HG02759 (cell line): Measurements from ENCODE around the gene ITGAD.
"Not testable (repeated sequence)": the region's sequence is repeated elsewhere in the genome, so short reads cannot be mapped to it uniquely, and the experiment has no call there.

Experiments used
- ATAC-seq: cut with Tn5 transposase; IDR thresholded peaks from one replicate; pipeline ENCODE4 v1.9.1; 2021; ENCODE audit warnings: mild to moderate bottlenecking, moderate library complexity; ENCODE audit not compliant: unreplicated experiment

ITGAD gene

GRCh38 chr16:31429314-31429713 is 36.2 kb downstream of the ITGAD start:
- no peak for ATAC-seq

DNA sequence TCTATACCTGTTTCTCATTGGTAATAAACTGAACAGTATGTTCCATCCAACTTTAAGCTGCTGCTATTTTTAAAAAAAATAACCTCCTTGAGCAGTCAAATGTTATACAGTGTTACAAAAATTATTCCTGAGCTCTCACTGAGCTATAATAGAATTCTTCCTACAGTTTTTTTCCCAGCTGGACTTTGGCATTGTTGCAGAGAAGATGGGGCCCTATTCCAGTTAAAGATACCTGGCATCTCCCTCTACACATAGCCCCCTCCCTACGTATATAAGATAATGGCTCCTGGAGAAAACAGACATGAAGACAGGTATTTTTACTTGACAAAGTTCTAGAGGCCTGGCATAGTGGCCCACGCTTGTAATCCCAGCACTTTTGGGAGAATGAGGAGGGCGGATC is 36.7 kb downstream of the ITGAD start:
- no peak for ATAC-seq

GRCh38 chr16:31430380-31431052 is 37.4 kb downstream of the ITGAD start:
- ATAC-seq: no peak

GRCh38 chr16:31435341-31436220 is 42.4 kb downstream of the ITGAD start:
- no peak for ATAC-seq

- no peak for ATAC-seq
Measured at GRCh38 chr16:31436221-31437045, 43.3 kb downstream of the ITGAD start.

- no peak for ATAC-seq
Measured at GRCh38 chr16:31438414-31438813, 45.3 kb downstream of the ITGAD start.

DNA sequence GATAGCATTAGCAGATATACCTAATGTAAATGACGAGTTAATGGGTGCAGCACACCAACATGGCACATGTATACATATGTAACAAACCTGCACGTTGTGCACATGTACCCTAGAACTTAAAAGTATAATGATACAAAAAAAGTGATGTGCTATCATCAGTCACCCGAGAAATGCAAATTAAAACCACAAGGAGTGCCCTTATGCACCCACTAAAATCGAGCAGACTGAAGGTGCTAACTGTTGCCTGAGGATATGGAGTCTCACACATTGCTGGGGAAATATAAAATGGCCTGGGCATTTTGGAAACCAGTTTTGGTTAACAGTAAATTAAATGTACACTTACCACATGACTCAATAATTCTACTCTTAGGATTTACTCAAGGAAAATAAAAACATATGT is 45.9 kb downstream of the ITGAD start:
- ATAC-seq: not testable (repeated sequence)

- no peak for ATAC-seq
Measured at GRCh38 chr16:31439519-31439918, 46.4 kb downstream of the ITGAD start.

- no peak for ATAC-seq
Measured at GRCh38 chr16:31440516-31441184, 47.5 kb downstream of the ITGAD start.

- no peak for ATAC-seq
Measured at GRCh38 chr16:31441956-31442355, 48.8 kb downstream of the ITGAD start.

- ATAC-seq: not testable (repeated sequence)
Measured at GRCh38 chr16:31445931-31446330, 52.8 kb downstream of the ITGAD start.

- ATAC-seq: no peak
Measured at GRCh38 chr16:31451201-31451600, 58.1 kb downstream of the ITGAD start.

GRCh38 chr16:31451681-31452351 is 58.7 kb downstream of the ITGAD start:
- peak; percentile 63 for ATAC-seq

GRCh38 chr16:31452631-31453106 is 59.5 kb downstream of the ITGAD start:
- no peak for ATAC-seq

- ATAC-seq: no peak
Measured at GRCh38 chr16:31453255-31454204, 60.4 kb downstream of the ITGAD start.

- no peak for ATAC-seq
Measured at GRCh38 chr16:31455601-31456314, 62.6 kb downstream of the ITGAD start.

GRCh38 chr16:31456988-31457360 is 63.8 kb downstream of the ITGAD start:
- ATAC-seq: no peak

- ATAC-seq: peak; percentile 4
Measured at GRCh38 chr16:31458073-31458843, 65.1 kb downstream of the ITGAD start.
